Frontal cortex (tissue), 4 donors: ENCODE measurements around the gene EGR4. TPM values are rescaled to one million over a fixed set of nuclear protein-coding genes. Genes with fewer than 3 reads are reported as not detected.

Experiments used
- DNase-seq, 2 donors: peaks; one replicate each; pipeline ENCODE4 v3.0.0; 2012; ENCODE audit warnings: low spot score in 2 of 2
- FAIRE-seq: peaks from 2 replicates; lab custom pipeline; 2012; peaks lifted over from hg19 to GRCh38; lab: Jason Lieb, UNC
- total RNA-seq: library from RNA; depleted of rRNA; stranded (reverse); fragments of >200 nt; gene quantifications from one replicate; pipeline ENCODE4 v1.2.3, GENCODE V29; 2014
- donor health status: control.
- donor health status: control.
- donor health status: control.

EGR4 gene
- total RNA-seq = not detected

- DNase-seq = peak; percentile 80 to 87
- no peak for FAIRE-seq
Observed at GRCh38 chr2:73293534-73294171, at the start of gene EGR4. EGR4 (minus strand) TSS chr2:73293548; CDS start chr2:73293317, 231 bp downstream.

- no peak for FAIRE-seq
- no peak for DNase-seq
Observed at GRCh38 chr2:73341039-73341438, 47.7 kb upstream of the EGR4 start.

- DNase-seq (no peak), FAIRE-seq (no peak)
Observed at GRCh38 chr2:73339201-73339600, 45.9 kb upstream of the EGR4 start.

- FAIRE-seq = no peak
- no peak for DNase-seq
Observed at GRCh38 chr2:73337828-73338227, 44.5 kb upstream of the EGR4 start.

GRCh38 chr2:73334620-73335019, 41.3 kb upstream of the EGR4 start:
- DNase-seq = no peak

GRCh38 chr2:73334045-73334444, 40.7 kb upstream of the EGR4 start:
- DNase-seq = no peak
- no peak for FAIRE-seq

More at GRCh38 chr2:73334620-73335019, 41.3 kb upstream of the EGR4 start:
- FAIRE-seq = no peak

GRCh38 chr2:73333564-73333963, 40.2 kb upstream of the EGR4 start:
- DNase-seq = no peak
- no peak for FAIRE-seq

GRCh38 chr2:73324126-73324725, 30.9 kb upstream of the EGR4 start:
- DNase-seq (no peak), FAIRE-seq (no peak)

GRCh38 chr2:73323551-73323950, 30.2 kb upstream of the EGR4 start:
- no peak for FAIRE-seq

GRCh38 chr2:73314441-73314840, 21.1 kb upstream of the EGR4 start:
- FAIRE-seq = no peak

More at GRCh38 chr2:73323551-73323950, 30.2 kb upstream of the EGR4 start:
- DNase-seq = no peak

GRCh38 chr2:73307720-73308119, 14.4 kb upstream of the EGR4 start:
- FAIRE-seq = no peak
- DNase-seq = no peak

More at GRCh38 chr2:73314441-73314840, 21.1 kb upstream of the EGR4 start:
- DNase-seq = no peak

GRCh38 chr2:73301636-73302035, 8.3 kb upstream of the EGR4 start:
- FAIRE-seq (no peak), DNase-seq (no peak)

- FAIRE-seq = no peak
Observed at GRCh38 chr2:73300926-73301325, 7.6 kb upstream of the EGR4 start.

GRCh38 chr2:73297586-73297985, 4.2 kb upstream of the EGR4 start:
- DNase-seq (no peak), FAIRE-seq (no peak)

More at GRCh38 chr2:73300926-73301325, 7.6 kb upstream of the EGR4 start:
- DNase-seq = no peak

- FAIRE-seq (no peak), DNase-seq (no peak)
Observed at GRCh38 chr2:73297151-73297559, 3.8 kb upstream of the EGR4 start.

- no peak for DNase-seq
- FAIRE-seq = no peak
Observed at GRCh38 chr2:73295751-73296400, 2.5 kb upstream of the EGR4 start.

GRCh38 chr2:73294239-73294638, 891 bp upstream of the EGR4 start:
- FAIRE-seq (no peak), DNase-seq (no peak)

- FAIRE-seq (no peak), DNase-seq (no peak)
Observed at GRCh38 chr2:73292906-73293533, 328 bp downstream of the EGR4 start.

GRCh38 chr2:73292316-73292905, 937 bp downstream of the EGR4 start:
- DNase-seq = no peak
- no peak for FAIRE-seq
